Astrocyte (in vitro differentiated cells and primary cell): Measurements from ENCODE around the gene NRIP1. TPM values are rescaled to one million over a fixed set of nuclear protein-coding genes. Genes with fewer than 3 reads are reported as not detected.

Experiments
- DNase-seq: peaks from one replicate; pipeline ENCODE4 v3.0.0-alpha.2; 2010; ENCODE audit warnings: low read depth
- FAIRE-seq: peaks from 2 replicates; lab custom pipeline; 2011; peaks lifted over from hg19 to GRCh38; lab: Jason Lieb, UNC
- H2AFZ ChIP-seq: 2 replicates; pipeline ENCODE4 v1.6.0; 2012; ENCODE audit warnings: low read depth, low read length, inconsistent platforms
- H3K27ac ChIP-seq: 2 replicates; pipeline ENCODE4 v1.5.1; 2011; ENCODE audit warnings: low read depth, low read length, inconsistent platforms
- H3K27me3 ChIP-seq: 2 replicates; pipeline ENCODE4 v1.6.0; 2011; ENCODE audit warnings: low read length, inconsistent platforms; ENCODE audit not compliant: insufficient read depth
- H3K36me3 ChIP-seq: 2 replicates; pipeline ENCODE4 v1.5.1; 2011; ENCODE audit warnings: low read length, inconsistent platforms; ENCODE audit not compliant: insufficient read depth
- H3K4me1 ChIP-seq: 2 replicates; pipeline ENCODE4 v1.5.1; 2011; ENCODE audit warnings: low read length, inconsistent platforms; ENCODE audit not compliant: insufficient read depth
- H3K4me2 ChIP-seq: 2 replicates; pipeline ENCODE4 v1.6.0; 2012; ENCODE audit warnings: low read length, inconsistent platforms
- H3K4me3 ChIP-seq: 2 replicates; pipeline ENCODE4 v1.5.1; 2011; ENCODE audit warnings: low read depth, mild to moderate bottlenecking, low read length, inconsistent platforms; ENCODE audit not compliant: insufficient read depth
- H3K79me2 ChIP-seq: 2 replicates; pipeline ENCODE4 v1.6.0; 2012; ENCODE audit warnings: mild to moderate bottlenecking, low read length, inconsistent platforms; ENCODE audit not compliant: insufficient read depth
- H3K9ac ChIP-seq: 2 replicates; pipeline ENCODE4 v1.6.0; 2012; ENCODE audit warnings: mild to moderate bottlenecking, low read length, inconsistent platforms
- H3K9me3 ChIP-seq: 2 replicates; pipeline ENCODE4 v1.5.1; 2012; ENCODE audit warnings: low read depth, mild to moderate bottlenecking, low read length, inconsistent platforms; ENCODE audit not compliant: insufficient read depth
- H4K20me1 ChIP-seq: 2 replicates; pipeline ENCODE4 v1.6.0; 2012; ENCODE audit warnings: low read length, inconsistent platforms; ENCODE audit not compliant: insufficient read depth
- H3K27ac Mint-ChIP-seq: one replicate; pipeline ENCODE4 v1.8.0; 2021; ENCODE audit warnings: mild to moderate bottlenecking, mixed read lengths; ENCODE audit not compliant: unreplicated experiment
- H3K27me3 Mint-ChIP-seq: one replicate; pipeline ENCODE4 v1.8.0; 2021; ENCODE audit warnings: low read depth, mixed read lengths; ENCODE audit not compliant: unreplicated experiment
- H3K36me3 Mint-ChIP-seq: one replicate; pipeline ENCODE4 v1.8.0; 2021; ENCODE audit warnings: low read depth, mixed read lengths; ENCODE audit not compliant: unreplicated experiment
- H3K4me1 Mint-ChIP-seq: one replicate; pipeline ENCODE4 v1.8.0; 2021; ENCODE audit warnings: low read depth, mixed read lengths; ENCODE audit not compliant: unreplicated experiment
- H3K4me3 Mint-ChIP-seq: one replicate; pipeline ENCODE4 v1.8.0; 2021; ENCODE audit warnings: mild to moderate bottlenecking, moderate library complexity, mixed read lengths; ENCODE audit not compliant: unreplicated experiment
- H3K9me3 Mint-ChIP-seq: one replicate; pipeline ENCODE4 v1.8.0; 2021; ENCODE audit warnings: mild to moderate bottlenecking, mixed read lengths; ENCODE audit not compliant: unreplicated experiment
- CTCF ChIP-seq: IDR thresholded peaks from 2 replicates; pipeline ENCODE4 v1.5.1; 2011; ENCODE audit warnings: low read depth, mild to moderate bottlenecking, inconsistent platforms, low read length, moderate library complexity; ENCODE audit not compliant: insufficient read depth
- EZH2 ChIP-seq: IDR thresholded peaks from 2 replicates; pipeline ENCODE4 v1.6.1; 2012; ENCODE audit warnings: mild to moderate bottlenecking, low read length, inconsistent platforms; ENCODE audit not compliant: insufficient read depth
- total RNA-seq: library from RNA; stranded (reverse); gene quantifications from 2 replicates; pipeline ENCODE4 v1.2.1, GENCODE V29; 2021

NRIP1 gene
- total RNA-seq, 1 donor from 2014 or later: 55.5 TPM

GRCh38 chr21:14968821-14969220 lies 96.0 kb downstream of the NRIP1 start:
- Mint-ChIP-seq H3K4me3 (no peak overlapping the region), H3K4me1 (peaks cover 18% of the 10 kb centered on the region), H3K27me3 (no peaks in the 10 kb centered on the region), H3K27ac (no peak overlapping the region), H3K9me3 (no peaks in the 10 kb centered on the region), H3K36me3 (peaks cover 23% of the 10 kb centered on the region)
- Histone ChIP-seq H3K9me3 (no peaks in the 10 kb centered on the region), H2AFZ (no peak overlapping the region), H3K4me3 (no peak overlapping the region), H3K36me3 (peaks cover 35% of the 10 kb centered on the region), H3K4me2 (no peak overlapping the region), H3K9ac (no peak overlapping the region), H3K4me1 (no peaks in the 10 kb centered on the region), H4K20me1 (peaks cover 40% of the 10 kb centered on the region), H3K27ac (no peak overlapping the region), H3K79me2 (peaks cover 65% of the 10 kb centered on the region), H3K27me3 (no peaks in the 10 kb centered on the region)
- FAIRE-seq: no peak
- no peak for TF ChIP-seq EZH2
- no peak for TF ChIP-seq CTCF
- peak; percentile 57 for DNase-seq

- H3K9ac ChIP-seq: no peak overlapping the region
- no peak overlapping the region for H3K27ac Mint-ChIP-seq
- H3K36me3 ChIP-seq: peaks cover 40% of the 10 kb centered on the region
- FAIRE-seq: no peak
- H3K27me3 ChIP-seq: no peaks in the 10 kb centered on the region
- H4K20me1 ChIP-seq: peaks cover 40% of the 10 kb centered on the region
- no peak overlapping the region for H2AFZ ChIP-seq
- H3K27me3 Mint-ChIP-seq: no peaks in the 10 kb centered on the region
- peaks cover 70% of the 10 kb centered on the region for H3K79me2 ChIP-seq
- no peak overlapping the region for H3K4me2 ChIP-seq
- no peaks in the 10 kb centered on the region for H3K9me3 Mint-ChIP-seq
- no peaks in the 10 kb centered on the region for H3K9me3 ChIP-seq
- no peak overlapping the region for H3K4me3 ChIP-seq
- H3K27ac ChIP-seq: no peak overlapping the region
- H3K4me3 Mint-ChIP-seq: no peak overlapping the region
- H3K4me1 Mint-ChIP-seq: peaks cover 18% of the 10 kb centered on the region
- H3K4me1 ChIP-seq: no peaks in the 10 kb centered on the region
- TF ChIP-seq EZH2 (no peak), CTCF (no peak)
- DNase-seq: peak; percentile 74
- peaks cover 23% of the 10 kb centered on the region for H3K36me3 Mint-ChIP-seq
Measured at GRCh38 chr21:14968029-14968428, 96.8 kb downstream of the NRIP1 start.

- no peak for DNase-seq
- Histone ChIP-seq H3K4me2 (no peak overlapping the region), H3K9ac (no peak overlapping the region), H2AFZ (no peak overlapping the region), H3K79me2 (peaks cover 42% of the 10 kb centered on the region), H3K4me3 (no peak overlapping the region), H3K4me1 (no peaks in the 10 kb centered on the region), H3K27ac (no peak overlapping the region), H3K36me3 (peaks cover 40% of the 10 kb centered on the region), H4K20me1 (peaks cover 47% of the 10 kb centered on the region), H3K27me3 (no peaks in the 10 kb centered on the region), H3K9me3 (no peaks in the 10 kb centered on the region)
- TF ChIP-seq EZH2: no peak
- no peak for TF ChIP-seq CTCF
- no peaks in the 10 kb centered on the region for H3K27me3 Mint-ChIP-seq
- no peak for FAIRE-seq
- peaks cover 23% of the 10 kb centered on the region for H3K36me3 Mint-ChIP-seq
- H3K9me3 Mint-ChIP-seq: no peaks in the 10 kb centered on the region
- no peak overlapping the region for H3K27ac Mint-ChIP-seq
- no peak overlapping the region for H3K4me3 Mint-ChIP-seq
- peaks cover 18% of the 10 kb centered on the region for H3K4me1 Mint-ChIP-seq
Measured at GRCh38 chr21:14964621-14965020, 100.2 kb downstream of the NRIP1 start.
